HEK293 (cell line): ENCODE results near the gene HERC3.

Experiments
- CTCF ChIA-PET: fragments of 350-600 bp; formaldehyde crosslinking; extraction: SDS; loops from one replicate; lab custom pipeline; 2021; ENCODE audit warnings: antibody characterized with exemption; lab: Yijun Ruan, JAX
- POLR2A ChIA-PET: fragments of 300-600 bp; formaldehyde crosslinking; extraction: SDS; loops from one replicate; lab custom pipeline; 2020; ENCODE audit warnings: antibody characterized with exemption, inconsistent platforms; lab: Yijun Ruan, JAX
- H3K27ac ChIP-seq: fragments of 200-500 bp; sonication (Bioruptor generic); 2 replicates; pipeline ENCODE4 v1.5.1; 2014; ENCODE audit warnings: low read depth, low read length, control low read depth, inconsistent platforms; ENCODE audit errors: extremely low read depth
- H3K36me3 ChIP-seq, 2 experiments: fragments of 200-500 bp in 1 of 2; sonication (Bioruptor generic) in 1 of 2; 1 replicate in 1 of 2; 2 replicates in 1 of 2; pipeline ENCODE4 v1.5.1; 2014 to 2017; ENCODE audit warnings: inconsistent platforms in 2 of 2, low read length in 2 of 2; ENCODE audit not compliant: control insufficient read depth in 2 of 2, insufficient read depth in 1 of 2
- H3K4me1 ChIP-seq: fragments of 200-500 bp; sonication (Bioruptor generic); 2 replicates; pipeline ENCODE4 v1.5.1; 2014; ENCODE audit warnings: mild to moderate bottlenecking, low read length, inconsistent platforms; ENCODE audit not compliant: control insufficient read depth, insufficient read depth
- H3K4me3 ChIP-seq: 2 replicates; pipeline ENCODE4 v1.5.1; 2011; ENCODE audit warnings: low read depth, mild to moderate bottlenecking, control low read depth, low read length, moderate library complexity
- H3K9me3 ChIP-seq: fragments of 200-500 bp; sonication (Bioruptor generic); 2 replicates; pipeline ENCODE4 v1.5.1; 2014; ENCODE audit warnings: low read depth, low read length, inconsistent platforms; ENCODE audit not compliant: control insufficient read depth, insufficient read depth
- EGR2 ChIP-seq: fragments of 450-650 bp; formaldehyde crosslinking; IDR thresholded peaks from 2 replicates; pipeline ENCODE4 v1.5.1; 2016; ENCODE audit warnings: low read depth, missing biosample characterization, missing genetic modification characterization
- FEZF1 ChIP-seq: fragments of 450-650 bp; formaldehyde crosslinking; IDR thresholded peaks from 2 replicates; pipeline ENCODE4 v1.5.1; 2016; ENCODE audit warnings: missing biosample characterization, missing genetic modification characterization
- KLF1 ChIP-seq: fragments of 450-650 bp; formaldehyde crosslinking; IDR thresholded peaks from 2 replicates; pipeline ENCODE4 v1.5.1; 2016; ENCODE audit warnings: missing biosample characterization, missing genetic modification characterization
- KLF10 ChIP-seq: fragments of 450-650 bp; IDR thresholded peaks from 2 replicates; pipeline ENCODE4 v1.5.1; 2018; ENCODE audit warnings: missing biosample characterization, mild to moderate bottlenecking, missing genetic modification characterization
- KLF7 ChIP-seq: fragments of 450-650 bp; formaldehyde crosslinking; IDR thresholded peaks from 2 replicates; pipeline ENCODE4 v1.5.1; 2016; ENCODE audit warnings: missing biosample characterization, missing genetic modification characterization, borderline replicate concordance
- KLF9 ChIP-seq: fragments of 450-650 bp; formaldehyde crosslinking; IDR thresholded peaks from 2 replicates; pipeline ENCODE4 v1.5.1; 2016; ENCODE audit warnings: missing biosample characterization, missing genetic modification characterization, low read depth
- PRDM1 ChIP-seq: fragments of 450-650 bp; formaldehyde crosslinking; IDR thresholded peaks from 2 replicates; pipeline ENCODE4; 2016; ENCODE audit warnings: missing biosample characterization, missing genetic modification characterization
- ZFHX2 ChIP-seq: fragments of 450-650 bp; formaldehyde crosslinking; conservative IDR thresholded peaks from 2 replicates; pipeline ENCODE4 v1.5.1; 2016; ENCODE audit warnings: missing biosample characterization, missing genetic modification characterization
- ZNF10 ChIP-seq: fragments of 450-650 bp; formaldehyde crosslinking; IDR thresholded peaks from 2 replicates; pipeline ENCODE4 v1.5.1; 2017; ENCODE audit warnings: missing biosample characterization, missing genetic modification characterization
- ZNF132 ChIP-seq: fragments of 450-650 bp; formaldehyde crosslinking; IDR thresholded peaks from 2 replicates; pipeline ENCODE4 v1.5.1; 2017; ENCODE audit warnings: missing biosample characterization, missing genetic modification characterization, borderline replicate concordance
- ZNF146 ChIP-seq: fragments of 450-650 bp; formaldehyde crosslinking; IDR thresholded peaks from 2 replicates; pipeline ENCODE4 v1.5.1; 2016; ENCODE audit warnings: missing biosample characterization, missing genetic modification characterization
- ZNF214 ChIP-seq: fragments of 450-650 bp; formaldehyde crosslinking; IDR thresholded peaks from 2 replicates; pipeline ENCODE4 v1.5.1; 2017; ENCODE audit warnings: missing biosample characterization, mild to moderate bottlenecking, missing genetic modification characterization, borderline replicate concordance
- ZNF24 ChIP-seq: fragments of 450-650 bp; formaldehyde crosslinking; IDR thresholded peaks from 2 replicates; pipeline ENCODE4 v1.5.1; 2016; ENCODE audit warnings: missing biosample characterization, missing genetic modification characterization
- ZNF274 ChIP-seq, 2 experiments: fragments of 200-500 bp in 1 of 2; fragments of 450-650 bp in 1 of 2; sonication (Bioruptor generic) in 1 of 2; formaldehyde crosslinking in 1 of 2; IDR thresholded peaks; 2 replicates each; pipeline versions ENCODE4 v1.5.1 to v1.6.1; 2014 to 2016; ENCODE audit warnings: borderline replicate concordance in 1 of 2, inconsistent platforms in 1 of 2, low read length in 1 of 2, missing biosample characterization in 1 of 2, missing genetic modification characterization in 1 of 2
- ZNF354C ChIP-seq: fragments of 450-650 bp; formaldehyde crosslinking; IDR thresholded peaks from 2 replicates; pipeline ENCODE4 v1.5.1; 2016; ENCODE audit warnings: missing biosample characterization, missing genetic modification characterization, low read depth, borderline replicate concordance
- ZNF366 ChIP-seq: fragments of 450-650 bp; formaldehyde crosslinking; conservative IDR thresholded peaks from 2 replicates; pipeline ENCODE4 v1.5.1; 2016; ENCODE audit warnings: missing biosample characterization, missing genetic modification characterization
- ZNF426 ChIP-seq: fragments of 450-650 bp; formaldehyde crosslinking; IDR thresholded peaks from 2 replicates; pipeline ENCODE4 v1.5.1; 2017; ENCODE audit warnings: missing biosample characterization, missing genetic modification characterization, mild to moderate bottlenecking, inconsistent platforms, moderate library complexity
- ZNF561 ChIP-seq: fragments of 450-650 bp; IDR thresholded peaks from 2 replicates; pipeline ENCODE4 v1.5.1; 2018; ENCODE audit warnings: missing biosample characterization, missing genetic modification characterization, borderline replicate concordance
- ZNF664 ChIP-seq: fragments of 450-650 bp; formaldehyde crosslinking; IDR thresholded peaks from 2 replicates; pipeline ENCODE4 v1.5.1; 2016; ENCODE audit warnings: missing biosample characterization, missing genetic modification characterization
- ZNF670 ChIP-seq: fragments of 450-650 bp; formaldehyde crosslinking; IDR thresholded peaks from 2 replicates; pipeline ENCODE4 v1.5.1; 2016; ENCODE audit warnings: missing biosample characterization, missing genetic modification characterization, low read depth
- ZNF785 ChIP-seq: fragments of 450-650 bp; formaldehyde crosslinking; IDR thresholded peaks from 2 replicates; pipeline ENCODE4 v1.5.1; 2016; ENCODE audit warnings: missing biosample characterization, missing genetic modification characterization
- ZNF792 ChIP-seq: fragments of 450-650 bp; formaldehyde crosslinking; IDR thresholded peaks from 2 replicates; pipeline ENCODE4 v1.5.1; 2016; ENCODE audit warnings: missing biosample characterization, missing genetic modification characterization
- ZNF830 ChIP-seq: fragments of 450-650 bp; IDR thresholded peaks from 2 replicates; pipeline ENCODE4 v1.5.0; 2018; ENCODE audit warnings: missing biosample characterization, missing genetic modification characterization, low read depth, mild to moderate bottlenecking, moderate library complexity
- ZNF837 ChIP-seq: fragments of 450-650 bp; formaldehyde crosslinking; IDR thresholded peaks from 2 replicates; pipeline ENCODE4 v1.5.1; 2016; ENCODE audit warnings: missing biosample characterization, missing genetic modification characterization
- TF ChIP-seq, protein P1 (sequence below): fragments of 450-650 bp; formaldehyde crosslinking; IDR thresholded peaks from 2 replicates; pipeline ENCODE4 v1.5.1; 2016; ENCODE audit warnings: missing biosample characterization, missing genetic modification characterization
- TF ChIP-seq, protein P2 (sequence below): fragments of 450-650 bp; formaldehyde crosslinking; IDR thresholded peaks from 2 replicates; pipeline ENCODE4 v1.5.1; 2016; ENCODE audit warnings: missing biosample characterization, missing genetic modification characterization
- TF ChIP-seq, protein P3 (sequence below): fragments of 450-650 bp; formaldehyde crosslinking; IDR thresholded peaks from 2 replicates; pipeline ENCODE4; 2016; ENCODE audit warnings: missing biosample characterization, missing genetic modification characterization
- TF ChIP-seq, protein P4 (sequence below): fragments of 450-650 bp; formaldehyde crosslinking; IDR thresholded peaks from 2 replicates; pipeline ENCODE4 v1.5.1; 2016; ENCODE audit warnings: missing biosample characterization, missing genetic modification characterization

Gene HERC3

DNA sequence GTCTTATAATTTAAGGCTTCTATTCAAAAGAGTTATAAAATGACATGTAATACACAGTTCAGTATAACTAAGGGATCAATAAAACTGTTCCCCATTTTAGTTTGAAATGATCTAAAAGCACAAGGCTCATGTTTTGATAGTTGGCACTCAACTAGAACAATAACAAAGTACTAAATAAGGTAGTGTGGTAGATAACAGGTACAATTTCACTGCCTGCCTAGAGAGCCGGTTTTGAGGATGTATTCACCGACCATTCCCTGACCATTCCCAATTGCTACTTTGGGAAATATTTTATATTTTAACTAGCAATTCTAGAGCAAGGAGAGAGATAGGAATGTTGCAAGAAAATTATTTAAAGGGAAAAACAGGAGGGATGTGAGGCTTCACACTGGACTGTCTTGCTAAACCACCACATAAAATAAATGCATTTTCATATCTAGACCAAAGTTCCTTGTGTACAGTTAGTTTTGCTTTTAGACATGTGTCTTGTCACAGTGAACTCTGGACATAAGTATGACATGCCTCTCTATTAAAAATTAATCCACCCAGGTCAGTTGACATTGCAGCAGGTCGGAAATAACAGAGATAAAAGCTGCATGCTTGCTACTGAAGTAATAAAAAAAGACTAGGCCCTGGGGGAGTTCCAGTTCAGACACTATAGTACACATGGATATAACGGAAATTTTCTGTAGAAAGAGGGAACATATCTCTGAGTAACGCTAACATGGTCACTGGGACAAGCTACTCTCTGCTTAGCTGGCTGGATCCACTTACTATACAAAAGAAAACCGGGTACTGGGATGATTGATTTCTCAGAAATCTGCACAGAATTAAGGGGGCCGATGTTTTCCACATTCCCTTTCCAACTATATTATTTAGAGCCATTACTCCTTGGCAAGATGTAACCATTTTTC lies 161.6 kb downstream of the HERC3 start:
- Histone ChIP-seq H3K9me3 (no peaks in the 10 kb centered on the region), H3K27ac (no peak overlapping the region), H3K4me1 (no peaks in the 10 kb centered on the region; the same call in 1 of the 2 replicates), H3K4me3 (no peak overlapping the region), H3K36me3 (peaks cover 0 to 19% of the 10 kb centered on the region in 2 experiments; a peak in 1 of 3 replicates)
- TF ChIP-seq, protein P1, sequence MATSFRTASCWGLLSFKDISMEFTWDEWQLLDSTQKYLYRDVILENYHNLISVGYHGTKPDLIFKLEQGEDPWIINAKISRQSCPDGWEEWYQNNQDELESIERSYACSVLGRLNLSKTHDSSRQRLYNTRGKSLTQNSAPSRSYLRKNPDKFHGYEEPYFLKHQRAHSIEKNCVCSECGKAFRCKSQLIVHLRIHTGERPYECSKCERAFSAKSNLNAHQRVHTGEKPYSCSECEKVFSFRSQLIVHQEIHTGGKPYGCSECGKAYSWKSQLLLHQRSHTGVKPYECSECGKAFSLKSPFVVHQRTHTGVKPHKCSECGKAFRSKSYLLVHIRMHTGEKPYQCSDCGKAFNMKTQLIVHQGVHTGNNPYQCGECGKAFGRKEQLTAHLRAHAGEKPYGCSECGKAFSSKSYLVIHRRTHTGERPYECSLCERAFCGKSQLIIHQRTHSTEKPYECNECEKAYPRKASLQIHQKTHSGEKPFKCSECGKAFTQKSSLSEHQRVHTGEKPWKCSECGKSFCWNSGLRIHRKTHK = no peak
- TF ChIP-seq ZNF837 (no peak), FEZF1 (no peak), ZFHX2 (no peak), KLF10 (no peak), KLF7 (no peak), ZNF146 (tag by site-specific recombination) (no peak), ZNF354C (tag by site-specific recombination) (no peak), ZNF214 (no peak), EGR2 (no peak), ZNF785 (tag by site-specific recombination) (no peak), KLF9 (tag by site-specific recombination) (no peak), PRDM1 (tag by site-specific recombination) (no peak), ZNF426 (tag by site-specific recombination) (no peak), ZNF10 (tag by site-specific recombination) (no peak), ZNF670 (tag by site-specific recombination) (no peak)
- TF ChIP-seq, protein P2, sequence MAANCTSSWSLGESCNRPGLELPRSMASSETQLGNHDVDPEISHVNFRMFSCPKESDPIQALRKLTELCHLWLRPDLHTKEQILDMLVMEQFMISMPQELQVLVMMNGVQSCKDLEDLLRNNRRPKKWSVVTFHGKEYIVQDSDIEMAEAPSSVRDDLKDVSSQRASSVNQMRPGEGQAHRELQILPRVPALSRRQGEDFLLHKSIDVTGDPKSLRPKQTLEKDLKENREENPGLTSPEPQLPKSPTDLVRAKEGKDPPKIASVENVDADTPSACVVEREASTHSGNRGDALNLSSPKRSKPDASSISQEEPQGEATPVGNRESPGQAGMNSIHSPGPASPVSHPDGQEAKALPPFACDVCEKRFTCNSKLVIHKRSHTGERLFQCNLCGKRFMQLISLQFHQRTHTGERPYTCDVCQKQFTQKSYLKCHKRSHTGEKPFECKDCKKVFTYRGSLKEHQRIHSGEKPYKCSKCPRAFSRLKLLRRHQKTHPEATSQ (tag by site-specific recombination) = no peak
- CTCF ChIA-PET = interaction anchor here (0.6 kb wide), 1 partner anchor 62 kb away, joined by 4 read pairs; no protein-coding TSS in a partner anchor
- POLR2A ChIA-PET = no interaction called here

DNA sequence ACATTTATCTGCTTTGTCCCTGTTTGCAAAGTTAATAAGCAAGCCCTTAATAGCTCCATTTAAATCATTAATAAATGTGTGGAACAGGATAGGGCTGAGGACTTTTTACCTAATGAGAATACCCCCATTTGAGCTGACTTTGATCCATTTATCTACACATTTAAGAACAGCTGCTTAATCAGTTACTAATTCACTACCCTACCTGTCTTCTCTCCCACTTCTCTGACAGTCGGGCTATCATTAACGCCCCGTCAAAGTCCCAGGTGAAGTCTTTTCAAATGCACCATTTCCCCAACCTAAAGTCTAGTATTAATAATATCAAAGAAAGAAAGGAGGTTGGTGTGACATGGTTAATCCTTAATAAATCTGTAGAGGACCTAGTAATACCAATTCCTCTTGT lies 162.5 kb downstream of the HERC3 start:
- H3K4me3 ChIP-seq = no peak overlapping the region
- peaks cover 0 to 11% of the 10 kb centered on the region in 2 experiments; a peak in 1 of 3 replicates for H3K36me3 ChIP-seq
- no peaks in the 10 kb centered on the region; the same call in 1 of the 2 replicates for H3K4me1 ChIP-seq
- CTCF ChIA-PET = interaction anchor here (0.6 to 0.7 kb wide), 2 partner anchors 16 to 63 kb away, joined by 3 to 4 read pairs; no protein-coding TSS in a partner anchor
- POLR2A ChIA-PET = no interaction called here
- no peaks in the 10 kb centered on the region for H3K9me3 ChIP-seq
- no peak overlapping the region for H3K27ac ChIP-seq
- TF ChIP-seq ZNF366 (no peak), ZNF10 (tag by site-specific recombination) (no peak), ZNF24 (tag by site-specific recombination) (no peak), ZNF426 (tag by site-specific recombination) (no peak), ZNF664 (no peak), ZNF132 (tag by site-specific recombination) (no peak), KLF1 (tag by site-specific recombination) (no peak), EGR2 (no peak), ZNF792 (tag by site-specific recombination) (no peak), ZNF274 (IDR thresholded peaks at IDR 0.05; ENCODE audit: low read length) (no peak), ZNF274 (tag by site-specific recombination; IDR thresholded peaks at IDR 0.05; ENCODE audit: borderline replicate concordance) (no peak), ZNF830 (tag by site-specific recombination) (no peak), ZNF561 (tag by site-specific recombination) (no peak)
- TF ChIP-seq, protein P3, sequence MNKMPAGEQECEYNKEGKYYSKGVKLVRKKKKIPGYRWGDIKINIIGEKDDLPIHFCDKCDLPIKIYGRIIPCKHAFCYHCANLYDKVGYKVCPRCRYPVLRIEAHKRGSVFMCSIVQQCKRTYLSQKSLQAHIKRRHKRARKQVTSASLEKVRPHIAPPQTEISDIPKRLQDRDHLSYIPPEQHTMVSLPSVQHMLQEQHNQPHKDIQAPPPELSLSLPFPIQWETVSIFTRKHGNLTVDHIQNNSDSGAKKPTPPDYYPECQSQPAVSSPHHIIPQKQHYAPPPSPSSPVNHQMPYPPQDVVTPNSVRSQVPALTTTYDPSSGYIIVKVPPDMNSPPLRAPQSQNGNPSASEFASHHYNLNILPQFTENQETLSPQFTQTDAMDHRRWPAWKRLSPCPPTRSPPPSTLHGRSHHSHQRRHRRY (tag by site-specific recombination) = no peak
- TF ChIP-seq, protein P4, sequence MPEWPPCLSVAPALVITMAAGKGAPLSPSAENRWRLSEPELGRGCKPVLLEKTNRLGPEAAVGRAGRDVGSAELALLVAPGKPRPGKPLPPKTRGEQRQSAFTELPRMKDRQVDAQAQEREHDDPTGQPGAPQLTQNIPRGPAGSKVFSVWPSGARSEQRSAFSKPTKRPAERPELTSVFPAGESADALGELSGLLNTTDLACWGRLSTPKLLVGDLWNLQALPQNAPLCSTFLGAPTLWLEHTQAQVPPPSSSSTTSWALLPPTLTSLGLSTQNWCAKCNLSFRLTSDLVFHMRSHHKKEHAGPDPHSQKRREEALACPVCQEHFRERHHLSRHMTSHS (tag by site-specific recombination) = no peak
